CD8-positive, alpha-beta memory T cell (primary cell): ENCODE data around the gene ZMYND10. TPM values are rescaled to one million over a fixed set of nuclear protein-coding genes. Genes with fewer than 3 reads are reported as not detected.
A peak's percentile ranks its signal among the peaks of the same experiment; 100 is the strongest.

ENCODE experiments used
- CTCF ChIA-PET: fragments of 350-600 bp; sonication (Branson Sonifier 250); formaldehyde crosslinking; loops from one replicate; lab custom pipeline; 2021; ENCODE audit warnings: antibody characterized with exemption; lab: Charles Lee
- POLR2A ChIA-PET: fragments of 350-600 bp; sonication (Branson Sonifier 250); formaldehyde crosslinking; loops from one replicate; lab custom pipeline; 2021; ENCODE audit warnings: antibody characterized with exemption; lab: Charles Lee
- DNase-seq, 5 donors: peaks; one replicate each; pipeline versions ENCODE4 v3.0.0 to v3.0.0-alpha.2; 2020 to 2022; ENCODE audit warnings: mixed read lengths in 1 of 5
- H3K27ac ChIP-seq: one replicate; pipeline ENCODE4 v1.7.0; 2013; ENCODE audit warnings: low read depth, mild to moderate bottlenecking, low read length, moderate library complexity
- H3K27me3 ChIP-seq: 2 replicates; pipeline ENCODE4 v1.7.0; 2013; ENCODE audit warnings: low read length, mild to moderate bottlenecking; ENCODE audit not compliant: insufficient read depth, poor library complexity, severe bottlenecking
- H3K36me3 ChIP-seq: 2 replicates; pipeline ENCODE4 v1.7.0; 2013; ENCODE audit warnings: mild to moderate bottlenecking, low read length, moderate library complexity; ENCODE audit not compliant: insufficient read depth
- H3K4me1 ChIP-seq: 2 replicates; pipeline ENCODE4 v1.7.0; 2013; ENCODE audit warnings: mild to moderate bottlenecking, low read length, moderate library complexity; ENCODE audit not compliant: insufficient read depth
- H3K4me3 ChIP-seq: 2 replicates; pipeline ENCODE4 v1.7.0; 2013; ENCODE audit warnings: mild to moderate bottlenecking, low read length
- H3K9me3 ChIP-seq: 2 replicates; pipeline ENCODE4 v1.7.0; 2013; ENCODE audit warnings: mild to moderate bottlenecking, low read length
- H3K27ac Mint-ChIP-seq, 8 donors: one replicate each; pipeline ENCODE4 v1.8.0; 2020 to 2021; ENCODE audit warnings: mixed read lengths in 8 of 8, mild to moderate bottlenecking in 6 of 8, inconsistent platforms in 3 of 8, moderate library complexity in 3 of 8
- H3K27me3 Mint-ChIP-seq, 2 donors: one replicate each; pipeline ENCODE4 v1.8.0; 2020 to 2021; ENCODE audit warnings: mixed read lengths in 2 of 2, mild to moderate bottlenecking in 1 of 2, moderate library complexity in 1 of 2
- H3K36me3 Mint-ChIP-seq, 3 donors: one replicate each; pipeline ENCODE4 v1.8.0; 2020 to 2021; ENCODE audit warnings: mixed read lengths in 3 of 3, inconsistent platforms in 1 of 3, mild to moderate bottlenecking in 1 of 3
- H3K4me1 Mint-ChIP-seq, 3 donors: one replicate each; pipeline ENCODE4 v1.8.0; 2020 to 2021; ENCODE audit warnings: mixed read lengths in 3 of 3, inconsistent platforms in 1 of 3, mild to moderate bottlenecking in 1 of 3
- H3K4me3 Mint-ChIP-seq, 7 donors: one replicate each; pipeline ENCODE4 v1.8.0; 2020 to 2021; ENCODE audit warnings: mixed read lengths in 7 of 7, mild to moderate bottlenecking in 6 of 7, moderate library complexity in 4 of 7, inconsistent platforms in 2 of 7
- H3K9me3 Mint-ChIP-seq, 5 donors: one replicate each; pipeline ENCODE4 v1.8.0; 2020 to 2022; ENCODE audit warnings: mixed read lengths in 5 of 5, mild to moderate bottlenecking in 3 of 5, moderate library complexity in 2 of 5, inconsistent platforms in 1 of 5
- polyA plus RNA-seq: library from polyadenylated mRNA; unstranded; fragments of 300-500 nt; fragmentation: Illumina TruSeq; gene quantifications from one replicate; pipeline ENCODE4 v1.2.3, GENCODE V29; 2021
- total RNA-seq, 2 experiments: library from RNA; stranded (reverse); gene quantifications; one replicate each; pipeline ENCODE4 v1.2.3, GENCODE V29; 2021

The ZMYND10 gene
- total and polyA plus RNA-seq, 3 experiments from 2014 or later = 0.97 to 1.3 (median 1.1) TPM

GRCh38 chr3:50294492-50295403 lies 50.8 kb downstream of the ZMYND10 start:
- H3K27me3 Mint-ChIP-seq = no peaks in the 10 kb centered on the region
- Histone ChIP-seq H3K9me3 (no peaks in the 10 kb centered on the region), H3K27me3 (no peaks in the 10 kb centered on the region), H3K4me3 (no peak overlapping the region), H3K4me1 (peaks cover 36% of the 10 kb centered on the region), H3K36me3 (peaks cover under 1% of the 10 kb centered on the region), H3K27ac (no peak overlapping the region)
- no peaks in the 10 kb centered on the region for H3K9me3 Mint-ChIP-seq
- CTCF ChIA-PET = interaction anchor here (0.9 kb wide), 1 partner anchor 51 kb away, joined by 5 read pairs; no protein-coding TSS in a partner anchor
- DNase-seq = no peak
- H3K4me3 Mint-ChIP-seq = peak overlapping the region in 1 of 7 donors; percentile 66
- H3K4me1 Mint-ChIP-seq = peaks cover 26 to 50% (median 29%) of the 10 kb centered on the region in 3 donors
- POLR2A ChIA-PET = interaction anchor here (0.6 kb wide), 1 partner anchor 354 kb away, joined by 3 read pairs; no protein-coding TSS in a partner anchor
- peak overlapping the region in 2 of 8 donors; percentile 57 to 85 for H3K27ac Mint-ChIP-seq
- H3K36me3 Mint-ChIP-seq = peaks cover 0 to 25% (median 0%) of the 10 kb centered on the region in 3 donors

DNA sequence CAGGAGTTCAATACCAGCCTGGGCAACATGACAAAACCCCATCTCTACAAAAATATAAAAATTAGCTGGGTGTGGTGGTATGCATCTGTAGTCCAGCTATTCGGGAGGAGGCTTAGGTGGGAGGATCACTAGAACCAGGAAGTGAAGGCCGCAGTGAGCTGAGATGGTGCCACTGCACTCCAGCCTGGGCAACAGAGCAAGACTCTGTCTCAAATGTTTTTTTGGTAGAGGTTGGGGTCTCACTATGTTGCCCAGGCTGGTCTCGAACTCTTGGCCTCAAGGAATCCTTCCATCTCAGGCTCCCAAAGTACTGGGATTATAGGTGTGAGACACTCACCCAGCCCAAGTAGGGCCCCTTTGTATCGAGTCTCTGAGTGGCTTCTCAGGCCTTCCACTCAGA lies 51.4 kb downstream of the ZMYND10 start:
- Histone ChIP-seq H3K27me3 (no peaks in the 10 kb centered on the region), H3K36me3 (peaks cover 6% of the 10 kb centered on the region), H3K4me3 (no peak overlapping the region), H3K4me1 (peaks cover 34% of the 10 kb centered on the region), H3K9me3 (no peaks in the 10 kb centered on the region), H3K27ac (no peak overlapping the region)
- Mint-ChIP-seq H3K4me1 (peaks cover 21 to 43% (median 25%) of the 10 kb centered on the region in 3 donors), H3K27me3 (no peaks in the 10 kb centered on the region), H3K36me3 (peaks cover 0 to 29% (median 0%) of the 10 kb centered on the region in 3 donors), H3K4me3 (peak overlapping the region in 1 of 7 donors; percentile 66), H3K9me3 (no peaks in the 10 kb centered on the region), H3K27ac (peak overlapping the region in 3 of 8 donors; percentile 57 to 85 (median 70))
- ChIA-PET POLR2A (interaction anchor here (0.6 to 0.7 kb wide), 3 partner anchors 23 to 354 kb away, joined by 3 to 11 read pairs (median 3); no protein-coding TSS in a partner anchor), CTCF (interaction anchor here (0.6 kb wide), 1 partner anchor 31 kb away, joined by 4 read pairs; no protein-coding TSS in a partner anchor)
- DNase-seq = no peak

DNA sequence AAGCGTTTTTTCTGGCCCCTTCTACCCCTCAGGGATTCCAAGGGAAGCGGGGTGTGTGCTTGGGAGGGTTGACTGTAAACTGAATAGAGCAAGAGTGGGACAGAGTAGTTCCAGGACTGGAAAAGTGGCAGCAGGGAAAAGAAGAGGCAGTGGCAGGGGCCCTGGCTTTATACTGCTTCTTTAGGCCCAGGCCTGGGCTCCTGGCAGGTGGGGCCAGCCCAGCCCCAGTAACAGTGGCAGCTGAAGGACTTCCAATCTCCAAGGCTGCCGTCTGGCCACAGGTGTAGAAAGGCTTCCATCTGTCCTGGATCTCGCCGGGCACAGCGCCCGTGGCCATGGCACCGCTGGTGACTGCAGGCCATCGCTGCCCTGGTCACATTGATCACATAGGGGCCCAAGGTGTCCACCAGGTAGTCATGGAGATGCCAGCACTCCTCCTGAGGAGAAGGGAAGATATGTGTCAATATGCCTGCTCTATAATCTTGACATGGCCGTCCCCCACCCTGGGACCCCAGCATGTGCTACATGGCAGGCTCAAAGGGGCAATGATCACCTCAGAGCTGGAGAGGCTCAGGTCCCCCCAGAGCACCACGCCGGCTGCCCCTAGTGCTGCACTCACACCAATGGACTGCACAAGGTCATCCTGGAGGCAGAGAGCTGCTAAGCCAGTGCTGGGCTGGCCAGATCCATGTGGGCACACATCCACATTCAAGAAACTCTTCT lies 52.3 kb downstream of the ZMYND10 start:
- DNase-seq = no peak
- no peaks in the 10 kb centered on the region for H3K9me3 ChIP-seq
- peak overlapping the region; percentile 80 for H3K4me3 ChIP-seq
- Mint-ChIP-seq H3K27me3 (no peaks in the 10 kb centered on the region), H3K4me1 (peaks cover 18 to 35% (median 21%) of the 10 kb centered on the region in 3 donors), H3K36me3 (peaks cover 0 to 34% (median 6%) of the 10 kb centered on the region in 3 donors), H3K27ac (peak overlapping the region; percentile 85 to 98 (median 96)), H3K4me3 (peak overlapping the region in 6 of 7 donors; percentile 9 to 92 (median 87)), H3K9me3 (no peaks in the 10 kb centered on the region)
- H3K27me3 ChIP-seq = no peaks in the 10 kb centered on the region
- ChIA-PET POLR2A (interaction anchor here (0.6 to 2.8 kb wide), 6 partner anchors 24 to 274 kb away, joined by 3 to 11 read pairs (median 4); partner anchors contain the start of genes C3orf18 and TUSC2), CTCF (interaction anchor here (1.3 to 1.5 kb wide), 4 partner anchors 35 to 65 kb away, joined by 3 to 8 read pairs (median 6); partner anchors contain the start of gene TUSC2)
- peaks cover 6% of the 10 kb centered on the region for H3K36me3 ChIP-seq
- peaks cover 27% of the 10 kb centered on the region for H3K4me1 ChIP-seq
- H3K27ac ChIP-seq = peak overlapping the region; percentile 62

GRCh38 chr3:50292159-50293078 lies 53.1 kb downstream of the ZMYND10 start, which contains the start of gene IFRD2:
TSS of gene IFRD2 (minus strand) at chr3:50292429. CDS start at chr3:50292274, 155 bp downstream.
- Histone ChIP-seq H3K4me3 (peak within 1 kb of the TSS; percentile 88), H3K36me3 (peaks cover 6% of the 10 kb centered on the region), H3K9me3 (no peaks in the 10 kb centered on the region), H3K27me3 (no peaks in the 10 kb centered on the region), H3K4me1 (peaks cover 21% of the 10 kb centered on the region), H3K27ac (peak within 1 kb of the TSS; percentile 62)
- peaks cover 14 to 26% (median 16%) of the 10 kb centered on the region in 3 donors for H3K4me1 Mint-ChIP-seq
- H3K36me3 Mint-ChIP-seq = peaks cover 0 to 41% (median 7%) of the 10 kb centered on the region in 3 donors
- H3K4me3 Mint-ChIP-seq = peak within 1 kb of the TSS; percentile 86 to 93 (median 88)
- no peaks in the 10 kb centered on the region for H3K9me3 Mint-ChIP-seq
- ChIA-PET POLR2A (interaction anchor here (0.6 to 2.8 kb wide), 13 partner anchors 8 to 490 kb away, joined by 3 to 11 read pairs (median 4); partner anchors contain the start of genes C3orf18, CYB561D2, GNAI2 and NPRL2), CTCF (interaction anchor here (0.9 to 1.6 kb wide), 11 partner anchors 9 to 98 kb away, joined by 3 to 8 read pairs (median 3); partner anchors contain the start of gene TUSC2)
- DNase-seq = peak; percentile 93 to 96 (median 93)
- peak within 1 kb of the TSS; percentile 85 to 98 (median 96) for H3K27ac Mint-ChIP-seq
- no peaks in the 10 kb centered on the region for H3K27me3 Mint-ChIP-seq

Other genes with a start within 250 kb of the ZMYND10 start
- not detected for gene SEMA3F, start 190.4 kb downstream of the ZMYND10 start, total RNA-seq
- gene SEMA3F, start 190.4 kb downstream of the ZMYND10 start, polyA plus RNA-seq = not detected
- gene GNAT1, start 154.1 kb downstream of the ZMYND10 start, total RNA-seq = not detected
- gene GNAT1, start 154.1 kb downstream of the ZMYND10 start, polyA plus RNA-seq = not detected
- not detected for gene SLC38A3, start 140.5 kb downstream of the ZMYND10 start, total RNA-seq
- gene SLC38A3, start 140.5 kb downstream of the ZMYND10 start, polyA plus RNA-seq = not detected
- gene GNAI2, start 109.5 kb downstream of the ZMYND10 start, total RNA-seq = 100 to 1,000 TPM; 259 to 265 TPM
- gene GNAI2, start 109.5 kb downstream of the ZMYND10 start, polyA plus RNA-seq = 665 TPM
- gene SEMA3B, start 76.6 kb downstream of the ZMYND10 start, total RNA-seq = under 1 TPM in 1 of 2 experiments, not detected in 1; 0.22 TPM
- gene SEMA3B, start 76.6 kb downstream of the ZMYND10 start, polyA plus RNA-seq = not detected
- not detected for gene LSMEM2, start 66.6 kb downstream of the ZMYND10 start, total RNA-seq
- not detected for gene LSMEM2, start 66.6 kb downstream of the ZMYND10 start, polyA plus RNA-seq
- gene IFRD2, start 53.3 kb downstream of the ZMYND10 start, total RNA-seq = 100 to 1,000 TPM; 191 to 192 TPM
- 66.8 TPM for gene IFRD2, start 53.3 kb downstream of the ZMYND10 start, polyA plus RNA-seq
- gene HYAL3, start 46.3 kb downstream of the ZMYND10 start, total RNA-seq = 1 to 10 TPM; 7.7 to 8.4 TPM
- gene HYAL3, start 46.3 kb downstream of the ZMYND10 start, polyA plus RNA-seq = 3.6 TPM
- gene NAA80, start 46.3 kb downstream of the ZMYND10 start, total RNA-seq = 10 to 100 TPM; 17.3 to 18.3 TPM
- 19.3 TPM for gene NAA80, start 46.3 kb downstream of the ZMYND10 start, polyA plus RNA-seq
- under 1 TPM in 1 of 2 experiments, not detected in 1; 0.13 TPM for gene HYAL1, start 42.2 kb downstream of the ZMYND10 start, total RNA-seq
- 0.81 TPM for gene HYAL1, start 42.2 kb downstream of the ZMYND10 start, polyA plus RNA-seq
- gene HYAL2, start 23.0 kb downstream of the ZMYND10 start, total RNA-seq = 10 to 100 TPM; 13.7 to 13.9 TPM
- gene HYAL2, start 23.0 kb downstream of the ZMYND10 start, polyA plus RNA-seq = 10.8 TPM
- 10 to 100 TPM; 31.4 to 36.6 TPM for gene TUSC2, start 17.5 kb downstream of the ZMYND10 start, total RNA-seq
- 52.9 TPM for gene TUSC2, start 17.5 kb downstream of the ZMYND10 start, polyA plus RNA-seq
- gene RASSF1, start 4.9 kb downstream of the ZMYND10 start, total RNA-seq = 10 to 100 TPM; 70.8 to 71.9 TPM
- gene RASSF1, start 4.9 kb downstream of the ZMYND10 start, polyA plus RNA-seq = 152 TPM
- gene NPRL2, start 5.0 kb upstream of the ZMYND10 start, total RNA-seq = 10 to 100 TPM; 44.6 to 48.0 TPM
- 59.5 TPM for gene NPRL2, start 5.0 kb upstream of the ZMYND10 start, polyA plus RNA-seq
- gene CYB561D2, start 5.1 kb upstream of the ZMYND10 start, total RNA-seq = 10 to 100 TPM; 32.4 to 37.7 TPM
- gene CYB561D2, start 5.1 kb upstream of the ZMYND10 start, polyA plus RNA-seq = 78.2 TPM
- 10 to 100 TPM; 30.5 to 33.2 TPM for gene TMEM115, start 13.8 kb upstream of the ZMYND10 start, total RNA-seq
- gene TMEM115, start 13.8 kb upstream of the ZMYND10 start, polyA plus RNA-seq = 47.2 TPM
- gene CACNA2D2, start 157.9 kb upstream of the ZMYND10 start, total RNA-seq = 1 to 10 TPM in 1 of 2 experiments, under 1 TPM in 1; 0.73 to 1.1 TPM
- 2.6 TPM for gene CACNA2D2, start 157.9 kb upstream of the ZMYND10 start, polyA plus RNA-seq
- 10 to 100 TPM; 11.5 to 13.0 TPM for gene C3orf18, start 222.0 kb upstream of the ZMYND10 start, total RNA-seq
- gene C3orf18, start 222.0 kb upstream of the ZMYND10 start, polyA plus RNA-seq = 15.8 TPM
- gene HEMK1, start 223.8 kb upstream of the ZMYND10 start, total RNA-seq = 10 to 100 TPM; 51.8 to 55.0 TPM
- gene HEMK1, start 223.8 kb upstream of the ZMYND10 start, polyA plus RNA-seq = 27.4 TPM